Ramos (cell line): ENCODE results near the gene OR2W1.

ENCODE experiments used
- in situ Hi-C: fragments of 300-500 bp; cut with MboI; formaldehyde crosslinking; loops from one replicate; pipeline ENCODE4 v1.14.3; 2022; ENCODE audit warnings: low sequenced_read_pairs; ENCODE audit not compliant: unreplicated experiment

The OR2W1 gene

GRCh38 chr6:29005183-29005885 is 39.6 kb downstream of the OR2W1 start, which contains the start of gene ZNF311:
ZNF311 (minus strand) TSS chr6:29005315; CDS start chr6:29003954, 1,361 bp downstream.
- in situ Hi-C loops, result no loop called here

- in situ Hi-C loops, result no loop called here
Measured at GRCh38 chr6:28996844-28997510, 48.0 kb downstream of the OR2W1 start.

- in situ Hi-C loops, result no loop called here
Measured at GRCh38 chr6:28995093-28995650, 49.8 kb downstream of the OR2W1 start.
